K562 (cell line): ENCODE results near the gene ADI1. TPM values are rescaled to one million over a fixed set of nuclear protein-coding genes. Genes with fewer than 3 reads are reported as not detected.

Experiments
- ATAC-seq: fragments of 200-7000 bp; cut with Tn5 transposase; 3 replicates; pipeline ENCODE4 v1.9.1; 2020; ENCODE audit warnings: moderate library complexity
- BruUV-seq: library from RNA; stranded (reverse); fragments of 400-500 nt; replicated peaks from 2 replicates; lab custom pipeline; 2021; lab: Mats Ljungman, UMichigan
- CTCF ChIA-PET: fragments of 300-600 bp; formaldehyde crosslinking; extraction: SDS; loops from one replicate; lab custom pipeline; 2021; ENCODE audit warnings: low intra/inter-chr PET ratio; lab: Yijun Ruan, JAX
- POLR2A ChIA-PET: fragments of 300-600, 350-650 bp; sonication (Branson Sonifier 250); formaldehyde crosslinking; extraction: SDS; loops from one replicate; lab custom pipeline; 2021; ENCODE audit warnings: antibody characterized with exemption, inconsistent platforms; lab: Yijun Ruan, JAX
- DNase-seq, 4 experiments: peaks; one replicate each; pipeline versions ENCODE4 v3.0.0 to v3.0.0-alpha.2; 2011 to 2018; ENCODE audit warnings: low spot score in 3 of 4, mixed read lengths in 3 of 4; ENCODE audit errors: extremely low read depth in 1 of 4
- FAIRE-seq: peaks from 2 replicates; lab custom pipeline; 2011; peaks lifted over from hg19 to GRCh38; lab: Jason Lieb, UNC
- H2AFZ ChIP-seq: 2 replicates; pipeline ENCODE4 v1.6.0; 2011; ENCODE audit warnings: low read depth, low read length, control low read depth, inconsistent platforms
- H3K27ac ChIP-seq: fragments of 200-600 bp; 3 replicates; pipeline ENCODE4 v1.8.0; 2011; ENCODE audit warnings: low read depth, mild to moderate bottlenecking, control low read depth, inconsistent platforms, low read length, moderate library complexity, mixed read lengths; ENCODE audit errors: extremely low read depth
- H3K27me3 ChIP-seq, 2 experiments: fragments of 300-600 bp in 1 of 2; 2 replicates in 1 of 2; 3 replicates in 1 of 2; pipeline versions ENCODE4 v1.6.0 to v1.8.0; 2011; ENCODE audit warnings: inconsistent platforms in 2 of 2, low read length in 2 of 2, mild to moderate bottlenecking in 1 of 2, mixed read lengths in 1 of 2, moderate library complexity in 1 of 2; ENCODE audit not compliant: control insufficient read depth in 2 of 2, insufficient read depth in 2 of 2
- H3K36me3 ChIP-seq: fragments of 300-600 bp; 3 replicates; pipeline ENCODE4 v1.8.0; 2011; ENCODE audit warnings: mild to moderate bottlenecking, low read length, inconsistent platforms; ENCODE audit not compliant: control insufficient read depth, insufficient read depth
- H3K4me1 ChIP-seq, 2 experiments: fragments of 200-600 bp in 1 of 2; replicated peaks in 1 of 2; 2 replicates in 1 of 2; 3 replicates in 1 of 2; pipeline versions ENCODE4 v1.5.1 to v1.8.0; 2011; ENCODE audit warnings: inconsistent platforms in 2 of 2, low read length in 2 of 2, mild to moderate bottlenecking in 1 of 2, mixed read lengths in 1 of 2, moderate library complexity in 1 of 2; ENCODE audit not compliant: control insufficient read depth in 2 of 2, insufficient read depth in 2 of 2
- H3K4me2 ChIP-seq: 2 replicates; pipeline ENCODE4 v1.6.1; 2011; ENCODE audit warnings: low read length, control low read depth, inconsistent platforms, mixed read lengths; ENCODE audit not compliant: insufficient read depth
- H3K4me3 ChIP-seq: fragments of 200-600 bp; sonication (generic), shearing (Covaris generic); 2 replicates; pipeline ENCODE4 v1.5.1; 2016; ENCODE audit warnings: control low read depth, inconsistent platforms
- H3K79me2 ChIP-seq: fragments of 200-600 bp; 3 replicates; pipeline ENCODE4 v1.8.0; 2011; ENCODE audit warnings: low read length, inconsistent platforms; ENCODE audit not compliant: control insufficient read depth, insufficient read depth
- H3K9ac ChIP-seq, 2 experiments: 2 replicates each; pipeline versions ENCODE4 v1.6.0 to v1.6.1; 2011; ENCODE audit warnings: low read depth in 2 of 2, low read length in 2 of 2, control low read depth in 1 of 2, inconsistent platforms in 1 of 2, mild to moderate bottlenecking in 1 of 2, mixed read lengths in 1 of 2; ENCODE audit not compliant: insufficient read depth in 1 of 2
- H3K9me1 ChIP-seq: one replicate; pipeline ENCODE4 v1.6.0; 2011; ENCODE audit warnings: inconsistent platforms, mild to moderate bottlenecking, low read length, moderate library complexity; ENCODE audit not compliant: control insufficient read depth, insufficient read depth
- H3K9me3 ChIP-seq: replicated peaks from 2 replicates; pipeline ENCODE4 v1.5.1; 2011; ENCODE audit warnings: low read depth, low read length, inconsistent platforms; ENCODE audit not compliant: control insufficient read depth, insufficient read depth
- H4K20me1 ChIP-seq: replicated peaks from 2 replicates; pipeline ENCODE4 v1.6.1; 2011; ENCODE audit warnings: low read length, inconsistent platforms, mixed read lengths; ENCODE audit not compliant: control insufficient read depth, insufficient read depth
- E2F6 ChIP-seq, 2 experiments: IDR thresholded peaks; 2 replicates each; pipeline ENCODE4 v1.6.1; 2011; ENCODE audit warnings: borderline replicate concordance in 1 of 2, control low read depth in 1 of 2, low read depth in 1 of 2, low read length in 1 of 2, mild to moderate bottlenecking in 1 of 2, mixed read lengths in 1 of 2, moderate library complexity in 1 of 2; ENCODE audit not compliant: insufficient read depth in 1 of 2, insufficient read length in 1 of 2, poor library complexity in 1 of 2, severe bottlenecking in 1 of 2; ENCODE audit errors: extremely low read depth in 1 of 2
- ELF2 ChIP-seq: fragments of 250-450 bp; sonication (Bioruptor Pico); IDR thresholded peaks from 2 replicates; pipeline ENCODE4 v1.5.0; 2021; ENCODE audit warnings: mild to moderate bottlenecking
- ETS2 ChIP-seq: IDR thresholded peaks from 2 replicates; pipeline ENCODE4 v1.6.1; 2016; ENCODE audit warnings: borderline replicate concordance, missing genetic modification characterization, mild to moderate bottlenecking, moderate library complexity, missing compliant biosample characterization; ENCODE audit not compliant: poor library complexity, severe bottlenecking
- GATAD2B ChIP-seq: fragments of 450-650 bp; IDR thresholded peaks from 2 replicates; pipeline ENCODE4 v1.6.1; 2017; ENCODE audit warnings: mild to moderate bottlenecking, borderline replicate concordance
- KDM4B ChIP-seq, 2 experiments: fragments of 450-650 bp in 1 of 2; sonication (generic) in 1 of 2; IDR thresholded peaks; 2 replicates each; pipeline ENCODE4 v1.6.1; 2016 to 2017; ENCODE audit warnings: borderline replicate concordance in 2 of 2, antibody characterized with exemption in 1 of 2, low read depth in 1 of 2, mild to moderate bottlenecking in 1 of 2
- MAX ChIP-seq: sonication (generic); formaldehyde crosslinking; IDR thresholded peaks from 2 replicates; pipeline ENCODE4 v1.9.0; 2022; ENCODE audit warnings: mild to moderate bottlenecking, missing genetic modification reagents
- MEIS2 ChIP-seq: fragments of 450-650 bp; IDR thresholded peaks from 2 replicates; pipeline ENCODE4 v1.6.1; 2014; ENCODE audit warnings: mild to moderate bottlenecking; ENCODE audit not compliant: partially characterized antibody
- NFIX ChIP-seq: fragments of 250-450 bp; sonication (Bioruptor Pico); IDR thresholded peaks from 2 replicates; pipeline ENCODE4 v1.4.0; 2020; ENCODE audit warnings: low read depth, mild to moderate bottlenecking, moderate library complexity
- PURB ChIP-seq: sonication (generic); formaldehyde crosslinking; IDR thresholded peaks from 2 replicates; pipeline ENCODE4 v1.9.0; 2021; ENCODE audit warnings: low read depth, mild to moderate bottlenecking, missing genetic modification reagents
- RB1 ChIP-seq: fragments of 450-650 bp; IDR thresholded peaks from 2 replicates; pipeline ENCODE4 v1.6.1; 2017; ENCODE audit warnings: low read depth, mild to moderate bottlenecking
- RBFOX2 ChIP-seq: fragments of 200-400 bp; formaldehyde crosslinking; IDR thresholded peaks from 2 replicates; pipeline ENCODE4 v1.6.1; 2017; ENCODE audit warnings: low read depth, mild to moderate bottlenecking, low read length, moderate library complexity
- SLC30A9 ChIP-seq: fragments of 250-450 bp; sonication (Bioruptor Pico); IDR thresholded peaks from 2 replicates; pipeline ENCODE4 v1.8.0; 2022; ENCODE audit warnings: mild to moderate bottlenecking, moderate library complexity
- ZNF395 ChIP-seq: fragments of 200-800 bp; sonication (Bioruptor generic); IDR thresholded peaks from 2 replicates; pipeline ENCODE4 v1.6.1; 2017; ENCODE audit warnings: missing genetic modification characterization, missing compliant biosample characterization
- WGBS: fragments of 100-300 bp; shearing (Covaris generic); methylation state at CpG from one replicate; pipeline ENCODE4 v1.1.6; 2016; ENCODE audit warnings: low coverage, mixed read lengths; ENCODE audit not compliant: insufficient coverage; ENCODE audit errors: missing lambda C conversion rate; 5-methylcytosine and 5-hydroxymethylcytosine counted together
- in situ Hi-C: fragments of 300-500 bp; cut with MboI; formaldehyde crosslinking; loops from 4 replicates; pipeline ENCODE4 v1.15.0; 2018; ENCODE audit warnings: inconsistent platforms, mixed read lengths
- intact Hi-C: fragments of 100-400 bp; cut with micrococcal nuclease; formaldehyde crosslinking; loops from 2 replicates; pipeline ENCODE4 v1.14.2; 2022
- polyA plus RNA-seq, 8 experiments: library from polyadenylated mRNA; depleted of rRNA in 4 of 8; stranded (reverse) in 5 of 8; unstranded in 3 of 8; fragments of >200 nt; fragmentation: Nextera tagmentation in 2 of 8; fragmentation: Illumina TruSeq in 1 of 8; extraction: Ambion mirVana in 2 of 8; extraction: Trizol in 1 of 8; gene quantifications; 2 replicates each; pipeline versions ENCODE4 v1.2.1 to v1.2.3, GENCODE V29; 2011 to 2014; ENCODE audit warnings: inconsistent platforms in 1 of 8, missing spikeins in 1 of 8
- total RNA-seq, 7 experiments: library from RNA; depleted of rRNA in 6 of 7; stranded (reverse); fragments of >200 nt in 6 of 7; fragmentation: Illumina TruSeq in 2 of 7; extraction: Trizol in 2 of 7; gene quantifications; 2 replicates each; pipeline versions ENCODE4 v1.2.1 to v1.2.3, GENCODE V29; 2011 to 2021; ENCODE audit warnings: low replicate concordance in 1 of 7

The ADI1 gene
- total and polyA plus RNA-seq, 9 of the 15 experiments (the other 6 are each of a cell fraction or from before 2014, with no cell fraction given), result 6.1 to 51.0 (median 27.1) TPM

GRCh38 chr2:3487432-3487831 is 31.9 kb downstream of the ADI1 start:
- ChIA-PET CTCF (no interaction called here), POLR2A (interaction anchor here (0.6 to 0.9 kb wide), 3 partner anchors 9 to 293 kb away, joined by 3 to 5 read pairs (median 4); no protein-coding TSS in a partner anchor)
- H3K27ac ChIP-seq, result no peak overlapping the region
- H3K4me3 ChIP-seq, result no peak overlapping the region
- H3K9me3 ChIP-seq, result peaks cover 1% of the 10 kb centered on the region
- H3K4me1 ChIP-seq, result peaks cover 0 to 34% of the 10 kb centered on the region in 2 experiments; a peak in 2 of 5 replicates
- 66% methylated on average over 10 of the region's 10 CpGs for WGBS
- no peak overlapping the region for H2AFZ ChIP-seq
- DNase-seq, result no peak
- intact Hi-C loops (no loop called here), in situ Hi-C loops (no loop called here)
- ATAC-seq, result no peak
- no peak overlapping the region for H3K4me2 ChIP-seq
- H3K79me2 ChIP-seq, result no peaks in the 10 kb centered on the region
- no peak for FAIRE-seq
- H3K36me3 ChIP-seq, result no peaks in the 10 kb centered on the region; the same call in 2 of the 3 replicates
- BruUV-seq, result no TSS peak
- no peak overlapping the region for H3K9ac ChIP-seq
- no peaks in the 10 kb centered on the region for H3K27me3 ChIP-seq
- no peaks in the 10 kb centered on the region for H4K20me1 ChIP-seq
- TF ChIP-seq RBFOX2 (no peak), GATAD2B (no peak), ELF2 (CRISPR knock-in tag) (no peak), ZNF395 (no peak), NFIX (CRISPR knock-in tag) (no peak), SLC30A9 (CRISPR knock-in tag) (no peak), MEIS2 (no peak), ETS2 (no peak), E2F6 (IDR thresholded peaks at IDR 0.05; ENCODE audit: borderline replicate concordance in 1 of 2, extremely low read depth in 1 of 2, insufficient read depth in 1 of 2, insufficient read length in 1 of 2, low read depth in 1 of 2, low read length in 1 of 2, poor library complexity in 1 of 2, severe bottlenecking in 1 of 2) (no peak), MAX (CRISPR knock-in tag) (no peak), KDM4B (IDR thresholded peaks at IDR 0.05; ENCODE audit: borderline replicate concordance in 2 of 2, low read depth in 1 of 2) (no peak), RB1 (no peak), PURB (no peak)
- H3K9me1 ChIP-seq, result no peaks in the 10 kb centered on the region
